Epithelial cell of proximal tubule (primary cell): ENCODE measurements around the gene DIRAS1. TPM values are rescaled to one million over a fixed set of nuclear protein-coding genes. Genes with fewer than 3 reads are reported as not detected.

Experiments used
- DNase-seq: peaks from one replicate; pipeline ENCODE4 v3.0.0-alpha.2; 2011; ENCODE audit warnings: low read depth
- H3K4me3 ChIP-seq: 2 replicates; pipeline ENCODE4 v1.5.1; 2011; ENCODE audit warnings: low read depth, mild to moderate bottlenecking, low read length
- CTCF ChIP-seq: conservative IDR thresholded peaks from 2 replicates; pipeline ENCODE4 v1.5.1; 2012; ENCODE audit warnings: low read depth, mild to moderate bottlenecking, low read length
- total RNA-seq: library from RNA; depleted of rRNA; stranded (reverse); fragments of >200 nt; gene quantifications from 2 replicates; pipeline ENCODE4 v1.2.3, GENCODE V29; 2015

The DIRAS1 gene
- total RNA-seq, 1 donor from 2014 or later: not detected

DNA sequence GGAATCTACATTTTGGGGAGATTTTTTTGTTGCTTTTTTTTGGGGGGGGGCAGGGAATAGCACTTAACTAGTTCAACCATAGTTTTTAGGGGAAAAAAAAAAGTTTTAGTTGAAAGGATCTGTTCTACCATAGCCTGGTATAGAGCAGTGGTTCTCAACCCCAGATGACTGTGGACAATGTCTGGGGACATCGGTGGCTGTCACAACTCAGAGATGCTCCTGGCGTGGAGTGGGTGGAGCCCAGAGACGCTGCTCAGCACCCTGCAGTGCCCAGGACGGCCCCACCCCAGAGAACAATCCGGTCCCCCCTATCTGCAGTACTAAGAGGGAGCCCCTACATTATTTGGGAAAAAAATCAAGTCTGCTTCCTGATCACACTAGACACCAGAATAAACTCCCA, 27.0 kb downstream of the DIRAS1 start:
- TF ChIP-seq CTCF: no peak
- H3K4me3 ChIP-seq: no peak overlapping the region
- DNase-seq: no peak

DNA sequence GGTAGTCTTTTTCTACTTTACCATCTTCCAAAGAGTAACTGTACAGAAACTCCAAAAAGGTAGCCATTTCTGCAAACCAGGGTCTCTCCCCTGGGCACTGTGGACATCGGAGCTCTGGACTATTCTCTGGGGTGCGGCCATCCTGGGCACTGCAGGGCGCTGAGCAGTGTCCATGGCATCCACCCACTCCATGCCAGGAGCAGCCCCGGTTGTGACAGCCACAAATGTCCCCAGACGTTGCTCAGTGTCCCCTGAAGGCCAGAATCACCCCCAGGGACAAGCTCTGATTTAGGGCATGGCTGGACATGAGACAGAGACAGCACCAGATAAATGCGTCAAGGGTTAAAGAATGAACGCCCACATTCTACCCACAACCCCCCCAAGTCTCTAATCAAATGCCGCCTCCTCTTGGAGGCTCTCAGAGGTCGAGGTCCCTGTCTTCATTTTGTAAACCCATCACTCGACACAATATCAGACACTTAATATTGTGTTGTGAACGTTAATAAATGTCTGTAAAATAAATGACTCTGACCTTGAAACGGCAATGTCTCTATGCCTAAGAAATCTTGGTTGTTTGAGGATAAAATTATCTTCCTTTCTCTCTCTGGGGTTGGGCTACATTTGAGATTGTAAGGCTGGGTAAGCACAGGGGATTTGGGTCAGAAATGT, 27.5 kb downstream of the DIRAS1 start:
- TF ChIP-seq CTCF: no peak
- no peak overlapping the region for H3K4me3 ChIP-seq
- no peak for DNase-seq

DNA sequence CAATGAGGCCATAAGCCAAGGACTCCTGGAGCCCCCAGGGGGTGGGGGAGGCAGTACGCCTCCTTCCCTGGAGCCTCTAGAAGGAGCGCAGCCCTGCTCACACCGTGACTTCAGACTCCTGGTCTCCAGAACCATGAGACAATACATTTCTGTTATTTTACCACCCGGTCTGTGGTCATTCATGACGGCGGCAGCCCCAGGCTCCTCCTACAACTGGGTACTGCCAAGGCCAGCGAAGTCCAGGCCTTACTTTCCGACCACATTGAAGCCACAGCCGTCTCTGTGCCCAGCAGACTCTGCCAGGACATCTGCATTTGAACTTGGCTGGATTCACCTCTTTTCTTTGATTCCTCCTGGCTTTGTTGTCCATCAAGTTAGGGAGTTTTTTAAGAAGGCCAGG, 29.2 kb downstream of the DIRAS1 start:
- H3K4me3 ChIP-seq: no peak overlapping the region
- no peak for DNase-seq
- no peak for TF ChIP-seq CTCF

GRCh38 chr19:2690856-2691255, 30.3 kb downstream of the DIRAS1 start:
- no peak for TF ChIP-seq CTCF
- no peak for DNase-seq
- no peak overlapping the region for H3K4me3 ChIP-seq

DNA sequence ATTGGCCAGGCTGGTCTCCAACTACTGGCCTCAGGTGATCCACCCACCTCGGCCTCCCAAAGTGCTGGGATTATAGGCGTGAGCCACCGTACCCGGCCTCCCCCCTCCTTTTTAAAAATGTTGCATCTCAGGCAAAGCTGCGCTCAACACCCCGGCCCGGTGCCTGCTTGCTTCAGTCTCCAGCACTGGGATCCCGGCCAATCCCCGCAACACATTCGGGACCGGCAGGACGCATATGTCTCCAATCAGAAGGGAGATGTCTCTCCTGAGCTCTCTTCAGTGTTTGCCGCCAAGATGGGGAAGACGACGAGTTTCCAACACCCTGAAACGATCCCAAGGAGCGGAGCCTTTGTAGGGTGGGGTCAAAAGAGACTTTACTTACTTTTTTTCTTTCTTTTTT, 34.8 kb downstream of the DIRAS1 start:
- no peak for DNase-seq
- TF ChIP-seq CTCF: no peak
- no peak overlapping the region for H3K4me3 ChIP-seq

GRCh38 chr19:2685204-2685704, 35.9 kb downstream of the DIRAS1 start:
- TF ChIP-seq CTCF: no peak
- no peak overlapping the region for H3K4me3 ChIP-seq
- DNase-seq: no peak

GRCh38 chr19:2683430-2684003, 37.7 kb downstream of the DIRAS1 start:
- no peak for TF ChIP-seq CTCF
- DNase-seq: no peak
- H3K4me3 ChIP-seq: no peak overlapping the region
